ENCODE results near the gene CTBP2.

The CTBP2 gene

GRCh38 chr10:125056161-125057132 is 103.9 kb downstream of the CTBP2 start:
- DNase-seq (ENCODE audit: low read depth): no peak
- TF ChIP-seq CTCF (IDR thresholded peaks at IDR 0.05; ENCODE audit: low read depth, low read length, missing control alignments): no peak
- no peak overlapping the region for H3K4me3 ChIP-seq (ENCODE audit: low read depth, low read length)

GRCh38 chr10:125055446-125055845 is 104.9 kb downstream of the CTBP2 start:
- H3K4me3 ChIP-seq (ENCODE audit: low read depth, low read length): no peak overlapping the region
- DNase-seq (ENCODE audit: low read depth): no peak
- TF ChIP-seq CTCF (IDR thresholded peaks at IDR 0.05; ENCODE audit: low read depth, low read length, missing control alignments): no peak

- no peak for DNase-seq (ENCODE audit: low read depth)
- no peak overlapping the region for H3K4me3 ChIP-seq (ENCODE audit: low read depth, low read length)
- TF ChIP-seq CTCF (IDR thresholded peaks at IDR 0.05; ENCODE audit: low read depth, low read length, missing control alignments): no peak
Measured at GRCh38 chr10:125054669-125055268, 105.6 kb downstream of the CTBP2 start.

- DNase-seq (ENCODE audit: low read depth): no peak
- H3K4me3 ChIP-seq (ENCODE audit: low read depth, low read length): no peak overlapping the region
- no peak for TF ChIP-seq CTCF (IDR thresholded peaks at IDR 0.05; ENCODE audit: low read depth, low read length, missing control alignments)
Measured at GRCh38 chr10:125054216-125054615, 106.1 kb downstream of the CTBP2 start.

- TF ChIP-seq CTCF (IDR thresholded peaks at IDR 0.05; ENCODE audit: low read depth, low read length, missing control alignments): no peak
- H3K4me3 ChIP-seq (ENCODE audit: low read depth, low read length): no peak overlapping the region
- no peak for DNase-seq (ENCODE audit: low read depth)
Measured at GRCh38 chr10:125052146-125052545, 108.2 kb downstream of the CTBP2 start.

- no peak overlapping the region for H3K4me3 ChIP-seq (ENCODE audit: low read depth, low read length)
- no peak for TF ChIP-seq CTCF (IDR thresholded peaks at IDR 0.05; ENCODE audit: low read depth, low read length, missing control alignments)
- DNase-seq (ENCODE audit: low read depth): no peak
Measured at GRCh38 chr10:125050383-125050782, 110.0 kb downstream of the CTBP2 start.

Data from GM12864 (cell line).